HG03175 (cell line): Measurements from ENCODE around the gene MCM7.
A peak's percentile ranks its signal among the peaks of the same experiment; 100 is the strongest.
"Not testable (repeated sequence)": the region's sequence is repeated elsewhere in the genome, so short reads cannot be mapped to it uniquely, and the experiment has no call there.

Experiments
- ATAC-seq: cut with Tn5 transposase; IDR thresholded peaks from one replicate; pipeline ENCODE4 v1.9.1; 2021; ENCODE audit warnings: mild to moderate bottlenecking, moderate library complexity; ENCODE audit not compliant: unreplicated experiment

Gene MCM7

GRCh38 chr7:100101016-100101862 is at the start of gene MCM7, which contains the start of gene AP4M1:
Gene MCM7 (minus strand): TSS chr7:100101397. CDS start chr7:100101294, 103 bp downstream.
Gene AP4M1 (plus strand): TSS chr7:100101643. CDS start chr7:100101715, 72 bp downstream.
- ATAC-seq, result peak; percentile 87

- peak; percentile 99 for ATAC-seq
Observed at GRCh38 chr7:100148559-100149328, 47.5 kb upstream of the MCM7 start, which contains the start of gene LAMTOR4. Gene LAMTOR4 (plus strand): TSS chr7:100148918. CDS start chr7:100148973, 55 bp downstream.

DNA sequence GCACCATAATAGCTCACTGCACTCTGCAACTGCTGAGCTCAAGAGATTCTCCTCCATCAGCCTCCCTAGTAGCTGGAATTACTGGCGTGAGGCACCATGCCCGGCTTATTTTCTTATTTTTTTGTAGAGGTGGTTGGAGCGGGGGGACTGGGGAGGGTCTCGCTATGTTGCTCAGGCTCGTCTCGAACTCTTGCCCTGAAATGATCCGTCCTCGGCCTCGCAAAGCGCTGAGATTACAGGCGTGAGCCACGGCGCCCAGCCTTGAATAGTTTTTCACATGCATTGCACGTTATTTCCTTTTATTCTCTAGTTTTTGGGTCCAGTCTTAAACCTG is 47.0 kb upstream of the MCM7 start:
- ATAC-seq, result no peak

GRCh38 chr7:100147278-100147677 is 46.1 kb upstream of the MCM7 start:
- no peak for ATAC-seq

GRCh38 chr7:100146350-100146749 is 45.2 kb upstream of the MCM7 start:
- ATAC-seq, result not testable (repeated sequence)

GRCh38 chr7:100142461-100142860 is 41.3 kb upstream of the MCM7 start:
- no peak for ATAC-seq

- ATAC-seq, result no peak
Observed at GRCh38 chr7:100141555-100141949, 40.4 kb upstream of the MCM7 start.

DNA sequence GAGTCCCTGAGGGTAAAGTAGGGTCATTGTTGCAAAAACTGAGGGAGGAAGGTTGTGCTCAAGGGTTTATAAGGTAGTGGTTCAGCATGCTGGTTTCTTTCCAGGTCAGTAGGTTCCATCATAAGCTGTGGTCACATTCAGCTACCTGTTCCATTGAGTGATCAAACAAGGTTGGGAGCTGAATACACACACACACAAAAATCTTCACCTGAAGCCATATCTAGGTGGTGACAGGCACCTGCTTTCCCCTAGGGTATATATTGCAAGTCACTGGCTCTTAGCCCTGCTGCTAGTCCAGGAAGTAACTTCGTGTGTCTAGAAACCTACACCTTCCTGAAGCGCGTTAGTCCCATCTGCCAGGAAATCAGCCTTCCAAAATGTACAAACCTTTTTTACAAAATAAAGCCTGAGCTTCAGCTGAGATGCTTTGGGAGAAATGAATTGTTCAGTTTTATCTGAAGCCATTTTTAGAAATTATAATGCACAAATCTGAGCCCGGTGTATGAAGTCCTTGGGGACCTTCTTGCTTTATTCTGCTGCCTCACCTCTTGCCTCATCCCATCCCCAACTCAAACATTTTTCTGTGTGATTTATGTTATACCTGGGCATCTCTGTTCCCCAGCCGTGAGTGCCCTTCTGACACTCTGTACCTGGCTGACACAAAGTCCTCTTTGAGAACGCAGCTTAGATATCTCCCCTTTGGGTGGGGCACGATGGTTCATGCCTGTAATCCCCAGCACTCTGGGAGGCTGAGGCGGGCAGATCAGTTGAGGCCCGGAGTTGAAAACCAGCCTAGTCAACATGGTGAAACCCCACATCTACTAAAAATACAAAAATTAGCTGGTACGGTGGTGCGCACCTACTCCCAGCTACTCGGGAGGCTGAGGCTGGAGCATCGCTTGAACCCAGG is 36.9 kb upstream of the MCM7 start:
- ATAC-seq, result no peak

DNA sequence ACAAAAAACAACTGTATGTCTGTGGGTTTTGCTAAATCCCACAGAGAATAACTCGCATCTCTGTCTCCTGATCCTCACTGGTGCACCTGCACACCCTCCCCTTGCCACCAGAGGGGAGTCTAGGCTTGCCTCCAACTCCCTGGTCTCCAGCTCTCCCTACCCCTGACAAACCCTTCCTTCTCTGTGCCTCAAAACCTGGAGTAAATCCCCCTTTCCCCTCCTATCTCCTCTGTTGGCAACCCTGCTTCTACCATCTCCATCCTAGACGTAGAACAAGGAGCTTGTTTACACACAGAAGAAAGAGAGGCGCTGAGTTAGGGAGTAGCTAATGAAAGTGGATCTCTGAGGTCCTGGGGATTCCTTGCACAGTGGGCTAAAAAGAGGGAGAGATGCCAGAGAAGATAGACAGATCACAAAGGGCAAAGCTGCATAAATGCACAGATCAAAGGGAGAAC is 31.5 kb upstream of the MCM7 start:
- ATAC-seq, result peak; percentile 73

GRCh38 chr7:100132126-100132525 is 30.9 kb upstream of the MCM7 start:
- no peak for ATAC-seq

DNA sequence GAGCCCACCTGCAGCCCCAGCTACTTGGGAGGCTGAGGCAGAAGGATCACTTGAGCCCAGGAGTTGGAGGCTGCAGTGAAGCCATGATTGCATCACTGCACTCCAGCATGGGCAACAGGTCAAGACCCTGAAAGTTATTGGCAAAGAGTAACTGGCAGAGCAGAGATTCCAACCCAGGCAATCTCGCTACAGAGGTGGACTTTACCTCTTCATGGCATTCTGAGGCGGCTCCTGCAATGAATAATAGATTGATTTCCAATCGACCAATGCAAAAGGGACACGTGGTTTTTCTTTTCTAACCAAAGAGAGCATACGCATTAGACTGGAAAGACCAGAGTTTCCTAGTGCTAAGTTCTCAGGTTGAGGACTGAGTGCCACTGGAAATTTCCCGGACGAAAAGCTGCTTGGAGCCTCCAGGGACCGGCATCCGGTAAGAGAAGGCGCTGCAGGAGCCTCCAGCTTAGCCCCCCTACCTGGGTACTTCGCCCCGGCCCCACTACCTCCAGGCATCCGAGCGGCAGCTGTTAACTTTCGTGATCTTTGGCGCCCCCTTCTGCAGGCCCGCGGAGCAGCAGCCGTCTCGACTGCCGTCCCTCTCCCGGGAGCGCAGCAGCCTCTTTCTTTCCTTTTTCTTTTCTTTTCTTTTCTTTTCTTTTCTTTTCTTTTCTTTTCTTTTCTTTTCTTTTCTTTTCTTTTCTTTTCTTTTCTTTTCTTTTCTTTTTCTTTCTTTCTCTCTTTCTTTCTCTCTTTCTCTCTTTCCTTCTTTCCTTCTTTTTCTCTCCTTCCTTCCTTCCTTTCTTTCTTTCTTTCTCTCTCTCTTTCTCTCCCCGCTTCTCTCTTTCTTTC is 29.6 kb upstream of the MCM7 start:
- ATAC-seq, result no peak

- not testable (repeated sequence) for ATAC-seq
Observed at GRCh38 chr7:100130220-100130607, 29.0 kb upstream of the MCM7 start.

DNA sequence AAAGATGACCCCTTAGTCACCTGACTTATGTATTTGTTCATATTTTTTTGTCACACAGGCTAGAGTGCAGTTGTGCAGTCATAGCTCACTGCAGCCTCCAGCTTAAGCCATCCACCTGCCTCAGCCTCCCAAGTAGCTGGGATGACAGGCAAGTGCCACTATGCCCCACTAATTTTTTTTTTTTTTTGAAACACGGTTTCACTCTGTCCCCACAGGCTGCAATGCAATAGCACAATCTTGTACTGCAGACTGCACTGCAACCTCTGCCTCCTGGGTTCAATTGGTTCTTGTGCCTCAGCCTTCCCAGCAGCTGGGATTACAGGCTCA is 27.4 kb upstream of the MCM7 start:
- ATAC-seq, result no peak

GRCh38 chr7:100127866-100128636 is 26.9 kb upstream of the MCM7 start:
- ATAC-seq, result no peak

GRCh38 chr7:100126931-100127865 is 26.0 kb upstream of the MCM7 start, which contains the start of gene MBLAC1:
Gene MBLAC1 (plus strand): TSS chr7:100126967. CDS start chr7:100127396, 429 bp downstream.
- peak; percentile 67 for ATAC-seq

DNA sequence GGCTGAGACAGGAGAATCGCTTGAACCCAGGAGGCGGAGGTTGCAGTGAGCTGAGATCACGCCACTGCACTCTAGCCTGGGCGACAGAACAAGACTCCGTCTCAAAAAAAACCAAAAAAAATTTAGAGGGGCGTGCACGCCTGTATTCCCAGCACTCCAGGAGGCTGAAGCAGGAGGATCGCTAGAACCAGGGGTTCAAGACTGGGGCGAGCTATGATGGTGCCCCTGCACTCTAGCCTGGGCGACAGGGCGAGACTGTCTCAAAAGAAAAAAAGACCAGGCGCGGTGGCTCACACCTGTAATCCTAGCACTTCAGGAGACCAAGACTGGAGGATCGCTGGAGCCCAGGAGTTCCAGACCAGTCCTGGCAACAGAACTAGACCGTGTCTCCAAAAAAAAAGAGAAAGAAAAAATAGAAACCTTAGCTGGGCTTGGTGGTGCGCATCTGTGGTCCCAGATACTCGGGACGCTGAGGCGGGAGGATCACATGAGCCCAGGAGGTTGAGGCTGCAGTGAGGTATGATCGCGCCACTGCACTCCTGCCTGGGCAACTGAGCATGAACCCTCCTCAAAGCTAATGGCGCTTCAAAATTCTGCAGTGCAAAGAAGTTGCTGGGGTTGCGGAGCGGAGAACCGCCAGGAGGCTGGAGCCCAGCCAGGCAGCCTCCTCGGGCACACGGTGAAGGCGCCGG is 25.2 kb upstream of the MCM7 start:
- ATAC-seq, result peak; percentile 4
